GM23248 (cell line): ENCODE data around the gene ERGIC1.

Experiments used
- EZH2 ChIP-seq: fragments of 200-600 bp; sonication (generic); IDR thresholded peaks from 2 replicates; pipeline ENCODE4 v1.6.1; 2018; ENCODE audit warnings: antibody characterized with exemption, mild to moderate bottlenecking; ENCODE audit not compliant: insufficient read depth, poor library complexity, severe bottlenecking
- EZH2phosphoT487 ChIP-seq: fragments of 200-600 bp; sonication (generic); IDR thresholded peaks from 2 replicates; pipeline ENCODE4 v1.6.1; 2018; ENCODE audit warnings: antibody characterized with exemption, moderate library complexity, mild to moderate bottlenecking, low read depth; ENCODE audit not compliant: insufficient read depth

DNA sequence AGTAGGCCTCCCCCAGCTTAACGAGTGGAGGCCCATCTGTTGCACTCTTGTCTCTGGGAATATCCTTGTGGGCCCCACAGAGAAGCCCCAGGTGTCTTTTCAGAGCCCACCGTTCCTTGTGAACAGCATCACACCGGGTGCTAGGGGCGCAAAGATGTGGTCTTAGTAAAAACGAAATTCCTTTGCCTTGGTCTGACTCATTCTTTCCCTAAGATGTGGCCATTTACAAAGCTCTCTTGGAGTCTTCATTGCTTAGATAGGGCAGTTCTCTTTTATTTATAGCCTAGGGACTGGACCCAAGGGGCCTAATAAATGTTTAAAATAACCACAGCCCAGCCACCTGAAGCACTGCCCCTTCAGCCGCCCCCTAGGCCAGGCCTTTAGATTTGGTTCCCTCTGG is 72.4 kb downstream of the ERGIC1 start:
- TF ChIP-seq EZH2 (no peak), EZH2phosphoT487 (no peak)
